HepG2 (cell line): ENCODE results near the gene AP2B1. TPM values are rescaled to one million over a fixed set of nuclear protein-coding genes. Genes with fewer than 3 reads are reported as not detected.

ENCODE experiments used
- CHD4 ChIP-seq: fragments of 200-600 bp; sonication (generic); IDR thresholded peaks from 2 replicates; pipeline ENCODE4 v1.7.0; 2017; ENCODE audit warnings: mild to moderate bottlenecking, low read length, borderline replicate concordance
- ISL2 ChIP-seq: sonication (generic); formaldehyde crosslinking; IDR thresholded peaks from 2 replicates; pipeline ENCODE4 v1.5.0; 2020; ENCODE audit warnings: missing genetic modification reagents
- KDM5B ChIP-seq: sonication (generic); formaldehyde crosslinking; IDR thresholded peaks from 2 replicates; pipeline ENCODE4 v1.4.0; 2020; ENCODE audit warnings: missing genetic modification reagents, mild to moderate bottlenecking, borderline replicate concordance
- LCORL ChIP-seq, 2 experiments: fragments of 450-650 bp in 1 of 2; sonication (generic) in 1 of 2; formaldehyde crosslinking in 1 of 2; IDR thresholded peaks; 2 replicates each; pipeline versions ENCODE4 v1.5.0 to v1.6.1; 2017 to 2020; ENCODE audit warnings: antibody characterized with exemption in 1 of 2, missing genetic modification reagents in 1 of 2
- MATR3 ChIP-seq: sonication (generic); formaldehyde crosslinking; IDR thresholded peaks from 2 replicates; pipeline ENCODE4 v1.4.0; 2020; ENCODE audit warnings: missing genetic modification reagents
- NFATC3 ChIP-seq: sonication (generic); formaldehyde crosslinking; IDR thresholded peaks from 2 replicates; pipeline ENCODE4 v1.5.1; 2020; ENCODE audit warnings: mild to moderate bottlenecking, missing genetic modification reagents
- PCBP1 ChIP-seq: fragments of 200-400 bp; formaldehyde crosslinking; IDR thresholded peaks from 2 replicates; pipeline ENCODE4 v1.6.1; 2017; ENCODE audit warnings: mild to moderate bottlenecking, low read depth, low read length, borderline replicate concordance
- POLR2AphosphoS2 ChIP-seq: IDR thresholded peaks from 2 replicates; pipeline ENCODE4 v1.6.1; 2011; ENCODE audit warnings: low read depth, low read length, improper control_type of control experiment
- PRMT3 ChIP-seq: sonication (generic); formaldehyde crosslinking; IDR thresholded peaks from 2 replicates; pipeline ENCODE4 v1.8.1; 2022; ENCODE audit warnings: low read depth, mild to moderate bottlenecking, moderate library complexity, missing genetic modification reagents, borderline replicate concordance
- ZNF17 ChIP-seq: sonication (generic); formaldehyde crosslinking; IDR thresholded peaks from 2 replicates; pipeline ENCODE4 v1.5.0; 2020; ENCODE audit warnings: mild to moderate bottlenecking, missing genetic modification reagents
- ZNF790 ChIP-seq: sonication (generic); formaldehyde crosslinking; IDR thresholded peaks from 2 replicates; pipeline ENCODE4 v1.8.0; 2022; ENCODE audit warnings: missing genetic modification reagents, mild to moderate bottlenecking, borderline replicate concordance
- polyA plus RNA-seq, 8 experiments: library from polyadenylated mRNA; depleted of rRNA in 3 of 8; stranded (reverse) in 7 of 8; unstranded in 1 of 8; fragments of >200 nt; fragmentation: Illumina TruSeq in 4 of 8; extraction: Trizol in 4 of 8; gene quantifications; 2 replicates each; pipeline versions ENCODE4 v1.2.1 to v1.2.3, GENCODE V29; 2011 to 2016; ENCODE audit warnings: low read depth in 4 of 8, missing spikeins in 1 of 8, mixed read lengths in 1 of 8; ENCODE audit not compliant: insufficient read depth in 1 of 8
- total RNA-seq, 5 experiments: library from RNA; depleted of rRNA; stranded (reverse); fragments of >200 nt; fragmentation: Illumina TruSeq; extraction: Trizol; gene quantifications; 2 replicates each; pipeline ENCODE4 v1.2.3, GENCODE V29; 2016; ENCODE audit warnings: low read depth in 1 of 5
- TF ChIP-seq, protein P1 (sequence below): fragments of 450-650 bp; IDR thresholded peaks from 2 replicates; pipeline ENCODE4 v1.6.1; 2017; ENCODE audit warnings: mild to moderate bottlenecking
- TF ChIP-seq, protein P2 (sequence below): sonication (generic); formaldehyde crosslinking; IDR thresholded peaks from 2 replicates; pipeline ENCODE4 v1.5.1; 2020; ENCODE audit warnings: missing genetic modification reagents, mild to moderate bottlenecking, borderline replicate concordance
- TF ChIP-seq, protein P3 (sequence below): sonication (generic); formaldehyde crosslinking; IDR thresholded peaks from 2 replicates; pipeline ENCODE4 v1.5.0; 2020; ENCODE audit warnings: missing genetic modification reagents
- TF ChIP-seq, protein P4 (sequence below): sonication (generic); formaldehyde crosslinking; IDR thresholded peaks from 2 replicates; pipeline ENCODE4 v1.4.0; 2020; ENCODE audit warnings: mild to moderate bottlenecking, missing genetic modification reagents
- TF ChIP-seq, protein P5 (sequence below): IDR thresholded peaks from 2 replicates; pipeline ENCODE4 v1.6.1; 2016; ENCODE audit warnings: missing genetic modification reagents, missing compliant biosample characterization
- TF ChIP-seq, protein P6 (sequence below), 2 experiments: fragments of 450-650 bp in 1 of 2; sonication (generic) in 1 of 2; formaldehyde crosslinking; IDR thresholded peaks; 2 replicates each; pipeline versions ENCODE4 v1.5.0 to v1.8.0; 2020 to 2022; ENCODE audit warnings: mild to moderate bottlenecking in 1 of 2, missing genetic modification reagents in 1 of 2

Gene AP2B1
- total and polyA plus RNA-seq, 2 of the 13 experiments (the other 11 are each of a cell fraction or from before 2014, with no cell fraction given) = 23.8 to 71.3 TPM

DNA sequence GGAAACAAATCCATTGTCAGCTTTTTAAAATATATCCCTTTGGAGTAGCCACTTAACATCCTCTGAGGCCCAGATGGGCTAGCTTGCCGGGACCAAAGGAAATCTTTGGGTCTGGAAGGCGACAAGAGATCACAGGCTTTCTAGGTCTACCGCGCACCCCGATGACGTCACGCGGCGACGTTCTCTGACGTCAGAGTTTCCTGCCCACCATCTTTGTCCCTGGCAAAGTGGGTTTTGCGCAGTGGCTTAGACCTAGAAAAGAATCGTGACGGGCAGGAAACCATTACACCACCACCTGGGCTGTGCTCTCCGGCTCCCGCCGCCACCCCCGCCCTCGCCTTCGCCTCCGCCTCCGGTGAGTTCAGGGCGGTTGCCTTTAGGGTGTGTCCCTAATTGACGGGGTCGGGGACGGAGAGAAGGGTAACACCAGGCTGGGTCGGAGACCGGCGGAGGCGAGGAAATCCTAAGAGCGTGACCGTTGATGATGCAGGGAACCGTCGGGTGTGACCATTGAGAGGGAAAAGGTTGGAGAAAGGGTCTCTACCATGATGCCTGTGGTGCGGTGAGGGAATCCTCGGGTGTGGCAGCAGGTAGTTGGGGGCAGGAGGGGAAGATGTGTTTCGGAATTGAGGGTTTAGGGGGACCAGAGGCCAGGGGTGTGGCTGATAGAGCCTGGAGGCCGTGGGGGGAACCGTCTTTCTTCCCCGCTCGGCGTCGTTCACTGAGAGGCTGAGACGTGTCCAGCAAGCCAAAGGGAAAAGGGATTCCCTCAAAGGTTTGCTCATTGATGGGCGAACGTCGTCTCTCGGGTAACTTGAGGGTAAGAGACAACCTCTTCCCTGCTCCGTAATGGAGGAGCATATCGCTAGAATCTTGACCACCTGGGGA, at the start of gene AP2B1 (continued):
- TF ChIP-seq, protein P1, sequence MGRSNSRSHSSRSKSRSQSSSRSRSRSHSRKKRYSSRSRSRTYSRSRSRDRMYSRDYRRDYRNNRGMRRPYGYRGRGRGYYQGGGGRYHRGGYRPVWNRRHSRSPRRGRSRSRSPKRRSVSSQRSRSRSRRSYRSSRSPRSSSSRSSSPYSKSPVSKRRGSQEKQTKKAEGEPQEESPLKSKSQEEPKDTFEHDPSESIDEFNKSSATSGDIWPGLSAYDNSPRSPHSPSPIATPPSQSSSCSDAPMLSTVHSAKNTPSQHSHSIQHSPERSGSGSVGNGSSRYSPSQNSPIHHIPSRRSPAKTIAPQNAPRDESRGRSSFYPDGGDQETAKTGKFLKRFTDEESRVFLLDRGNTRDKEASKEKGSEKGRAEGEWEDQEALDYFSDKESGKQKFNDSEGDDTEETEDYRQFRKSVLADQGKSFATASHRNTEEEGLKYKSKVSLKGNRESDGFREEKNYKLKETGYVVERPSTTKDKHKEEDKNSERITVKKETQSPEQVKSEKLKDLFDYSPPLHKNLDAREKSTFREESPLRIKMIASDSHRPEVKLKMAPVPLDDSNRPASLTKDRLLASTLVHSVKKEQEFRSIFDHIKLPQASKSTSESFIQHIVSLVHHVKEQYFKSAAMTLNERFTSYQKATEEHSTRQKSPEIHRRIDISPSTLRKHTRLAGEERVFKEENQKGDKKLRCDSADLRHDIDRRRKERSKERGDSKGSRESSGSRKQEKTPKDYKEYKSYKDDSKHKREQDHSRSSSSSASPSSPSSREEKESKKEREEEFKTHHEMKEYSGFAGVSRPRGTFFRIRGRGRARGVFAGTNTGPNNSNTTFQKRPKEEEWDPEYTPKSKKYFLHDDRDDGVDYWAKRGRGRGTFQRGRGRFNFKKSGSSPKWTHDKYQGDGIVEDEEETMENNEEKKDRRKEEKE = no peak
- TF ChIP-seq POLR2AphosphoS2 = no peak
- TF ChIP-seq ZNF790 (CRISPR knock-in tag) = no peak
- TF ChIP-seq, protein P2, sequence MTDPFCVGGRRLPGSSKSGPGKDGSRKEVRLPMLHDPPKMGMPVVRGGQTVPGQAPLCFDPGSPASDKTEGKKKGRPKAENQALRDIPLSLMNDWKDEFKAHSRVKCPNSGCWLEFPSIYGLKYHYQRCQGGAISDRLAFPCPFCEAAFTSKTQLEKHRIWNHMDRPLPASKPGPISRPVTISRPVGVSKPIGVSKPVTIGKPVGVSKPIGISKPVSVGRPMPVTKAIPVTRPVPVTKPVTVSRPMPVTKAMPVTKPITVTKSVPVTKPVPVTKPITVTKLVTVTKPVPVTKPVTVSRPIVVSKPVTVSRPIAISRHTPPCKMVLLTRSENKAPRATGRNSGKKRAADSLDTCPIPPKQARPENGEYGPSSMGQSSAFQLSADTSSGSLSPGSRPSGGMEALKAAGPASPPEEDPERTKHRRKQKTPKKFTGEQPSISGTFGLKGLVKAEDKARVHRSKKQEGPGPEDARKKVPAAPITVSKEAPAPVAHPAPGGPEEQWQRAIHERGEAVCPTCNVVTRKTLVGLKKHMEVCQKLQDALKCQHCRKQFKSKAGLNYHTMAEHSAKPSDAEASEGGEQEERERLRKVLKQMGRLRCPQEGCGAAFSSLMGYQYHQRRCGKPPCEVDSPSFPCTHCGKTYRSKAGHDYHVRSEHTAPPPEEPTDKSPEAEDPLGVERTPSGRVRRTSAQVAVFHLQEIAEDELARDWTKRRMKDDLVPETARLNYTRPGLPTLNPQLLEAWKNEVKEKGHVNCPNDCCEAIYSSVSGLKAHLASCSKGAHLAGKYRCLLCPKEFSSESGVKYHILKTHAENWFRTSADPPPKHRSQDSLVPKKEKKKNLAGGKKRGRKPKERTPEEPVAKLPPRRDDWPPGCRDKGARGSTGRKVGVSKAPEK (CRISPR knock-in tag) = 0 out of 2 replicates have a peak, but pooled peaks have one; percentile 24
- TF ChIP-seq, protein P3, sequence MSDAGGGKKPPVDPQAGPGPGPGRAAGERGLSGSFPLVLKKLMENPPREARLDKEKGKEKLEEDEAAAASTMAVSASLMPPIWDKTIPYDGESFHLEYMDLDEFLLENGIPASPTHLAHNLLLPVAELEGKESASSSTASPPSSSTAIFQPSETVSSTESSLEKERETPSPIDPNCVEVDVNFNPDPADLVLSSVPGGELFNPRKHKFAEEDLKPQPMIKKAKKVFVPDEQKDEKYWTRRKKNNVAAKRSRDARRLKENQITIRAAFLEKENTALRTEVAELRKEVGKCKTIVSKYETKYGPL (CRISPR knock-in tag) = no peak
- TF ChIP-seq, protein P4, sequence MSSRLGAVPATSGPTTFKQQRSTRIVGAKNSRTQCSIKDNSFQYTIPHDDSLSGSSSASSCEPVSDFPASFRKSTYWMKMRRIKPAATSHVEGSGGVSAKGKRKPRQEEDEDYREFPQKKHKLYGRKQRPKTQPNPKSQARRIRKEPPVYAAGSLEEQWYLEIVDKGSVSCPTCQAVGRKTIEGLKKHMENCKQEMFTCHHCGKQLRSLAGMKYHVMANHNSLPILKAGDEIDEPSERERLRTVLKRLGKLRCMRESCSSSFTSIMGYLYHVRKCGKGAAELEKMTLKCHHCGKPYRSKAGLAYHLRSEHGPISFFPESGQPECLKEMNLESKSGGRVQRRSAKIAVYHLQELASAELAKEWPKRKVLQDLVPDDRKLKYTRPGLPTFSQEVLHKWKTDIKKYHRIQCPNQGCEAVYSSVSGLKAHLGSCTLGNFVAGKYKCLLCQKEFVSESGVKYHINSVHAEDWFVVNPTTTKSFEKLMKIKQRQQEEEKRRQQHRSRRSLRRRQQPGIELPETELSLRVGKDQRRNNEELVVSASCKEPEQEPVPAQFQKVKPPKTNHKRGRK = 0 out of 2 replicates have a peak, but pooled peaks have one; percentile 41
- TF ChIP-seq PRMT3 (CRISPR knock-in tag) = no peak
- no peak for TF ChIP-seq MATR3 (CRISPR knock-in tag)
- TF ChIP-seq NFATC3 (CRISPR knock-in tag) = no peak
- TF ChIP-seq CHD4 = no peak; the same call in 1 of the 2 replicates
- peak; percentile 78; the same call in 1 of the 2 replicates for TF ChIP-seq KDM5B
- no peak for TF ChIP-seq ZNF17 (CRISPR knock-in tag)
- TF ChIP-seq, protein P5, sequence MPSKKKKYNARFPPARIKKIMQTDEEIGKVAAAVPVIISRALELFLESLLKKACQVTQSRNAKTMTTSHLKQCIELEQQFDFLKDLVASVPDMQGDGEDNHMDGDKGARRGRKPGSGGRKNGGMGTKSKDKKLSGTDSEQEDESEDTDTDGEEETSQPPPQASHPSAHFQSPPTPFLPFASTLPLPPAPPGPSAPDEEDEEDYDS (CRISPR knock-in tag) = peak; percentile 61; the same call in 1 of the 2 replicates
- TF ChIP-seq, protein P6, sequence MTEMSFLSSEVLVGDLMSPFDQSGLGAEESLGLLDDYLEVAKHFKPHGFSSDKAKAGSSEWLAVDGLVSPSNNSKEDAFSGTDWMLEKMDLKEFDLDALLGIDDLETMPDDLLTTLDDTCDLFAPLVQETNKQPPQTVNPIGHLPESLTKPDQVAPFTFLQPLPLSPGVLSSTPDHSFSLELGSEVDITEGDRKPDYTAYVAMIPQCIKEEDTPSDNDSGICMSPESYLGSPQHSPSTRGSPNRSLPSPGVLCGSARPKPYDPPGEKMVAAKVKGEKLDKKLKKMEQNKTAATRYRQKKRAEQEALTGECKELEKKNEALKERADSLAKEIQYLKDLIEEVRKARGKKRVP (CRISPR knock-in tag; IDR thresholded peaks at IDR 0.05) = peak in 1 of 2 experiments; percentile 67; a peak in 2 of 4 replicates
- no peak; the same call in 1 of the 2 replicates for TF ChIP-seq LCORL (IDR thresholded peaks at IDR 0.05)
- TF ChIP-seq LCORL (CRISPR knock-in tag; IDR thresholded peaks at IDR 0.05) = 0 out of 2 replicates have a peak, but pooled peaks have one; percentile 37
- no peak for TF ChIP-seq ISL2 (CRISPR knock-in tag)
- no peak for TF ChIP-seq PCBP1
